SU-DHL-6 (cell line): ENCODE measurements around the gene RNASE4.

Experiments
- CTCF ChIP-seq: fragments of 200-600 bp; sonication (generic); IDR thresholded peaks from one replicate; pipeline ENCODE4 v1.5.1; 2017; ENCODE audit warnings: antibody characterized with exemption, mild to moderate bottlenecking, low read length, moderate library complexity; ENCODE audit not compliant: insufficient read depth, poor library complexity, severe bottlenecking
- EZH2phosphoT487 ChIP-seq: fragments of 200-600 bp; sonication (generic), shearing (Covaris generic); conservative IDR thresholded peaks from 2 replicates; pipeline ENCODE4 v1.6.1; 2018; ENCODE audit warnings: mild to moderate bottlenecking, antibody characterized with exemption, low read length, moderate library complexity, mixed read lengths

GRCh38 chr14:20680843-20681347 is 3.5 kb upstream of the RNASE4 start:
- TF ChIP-seq CTCF = no peak
- no peak for TF ChIP-seq EZH2phosphoT487
